GM23338 (cell line): Measurements from ENCODE around the gene PRELID1. TPM values are rescaled to one million over a fixed set of nuclear protein-coding genes. Genes with fewer than 3 reads are reported as not detected.
"Not testable (repeated sequence)": the region's sequence is repeated elsewhere in the genome, so short reads cannot be mapped to it uniquely, and the experiment has no call there.

Experiments used
- ATAC-seq: fragments of 200-7000 bp; cut with Tn5 transposase; 3 replicates; pipeline ENCODE4 v1.9.1; 2020
- DNase-seq: peaks from one replicate; pipeline ENCODE4 v3.0.0-alpha.2; 2015; ENCODE audit warnings: low spot score
- H2AFZ ChIP-seq: fragments of 200-600 bp; sonication (generic); 2 replicates; pipeline ENCODE4 v1.8.0; 2016; ENCODE audit warnings: antibody characterized with exemption, mild to moderate bottlenecking, moderate library complexity
- H3F3A ChIP-seq: fragments of 200-600 bp; sonication (generic); replicated peaks from 2 replicates; pipeline ENCODE4 v1.8.0; 2017; ENCODE audit warnings: antibody characterized with exemption, mixed run types, low read depth
- H3K27ac ChIP-seq: fragments of 200-600 bp; sonication (generic); 2 replicates; pipeline ENCODE4 v1.6.1; 2016; ENCODE audit warnings: low read depth
- H3K27me3 ChIP-seq: fragments of 200-600 bp; sonication (generic); 2 replicates; pipeline ENCODE4 v1.8.0; 2016; ENCODE audit warnings: mild to moderate bottlenecking, mixed run types, moderate library complexity; ENCODE audit not compliant: insufficient read depth
- H3K36me3 ChIP-seq: fragments of 200-600 bp; sonication (generic); 2 replicates; pipeline ENCODE4 v1.8.0; 2016; ENCODE audit warnings: mild to moderate bottlenecking; ENCODE audit not compliant: insufficient read depth
- H3K4me1 ChIP-seq: fragments of 200-600 bp; sonication (generic); 2 replicates; pipeline ENCODE4 v1.8.0; 2016; ENCODE audit warnings: mild to moderate bottlenecking, moderate library complexity; ENCODE audit not compliant: insufficient read depth
- H3K4me2 ChIP-seq: fragments of 200-600 bp; sonication (generic); 2 replicates; pipeline ENCODE4 v1.7.1; 2017; ENCODE audit warnings: mixed run types
- H3K4me3 ChIP-seq: fragments of 200-600 bp; sonication (generic); 2 replicates; pipeline ENCODE4 v1.6.1; 2016; ENCODE audit warnings: mixed run types
- H3K79me2 ChIP-seq: fragments of 200-600 bp; sonication (generic); replicated peaks from 2 replicates; pipeline ENCODE4 v1.8.0; 2017; ENCODE audit warnings: mild to moderate bottlenecking; ENCODE audit not compliant: insufficient read depth
- H3K9me2 ChIP-seq: fragments of 200-600 bp; sonication (generic); 2 replicates; pipeline ENCODE4 v1.8.0; 2017; ENCODE audit not compliant: insufficient read depth
- H4K20me1 ChIP-seq: fragments of 200-600 bp; sonication (generic); replicated peaks from 2 replicates; pipeline ENCODE4 v1.8.0; 2017; ENCODE audit warnings: mild to moderate bottlenecking; ENCODE audit not compliant: insufficient read depth
- H3K27ac Mint-ChIP-seq: 2 replicates; pipeline ENCODE4 v1.8.0; 2020; ENCODE audit warnings: inconsistent platforms, mild to moderate bottlenecking, moderate library complexity, mixed read lengths
- H3K27me3 Mint-ChIP-seq: 3 replicates; pipeline ENCODE4 v1.8.0; 2022; ENCODE audit warnings: low read depth, mild to moderate bottlenecking, moderate library complexity, mixed read lengths, inconsistent platforms; ENCODE audit not compliant: insufficient read depth, poor library complexity
- H3K36me3 Mint-ChIP-seq: 3 replicates; pipeline ENCODE4 v1.8.0; 2021; ENCODE audit warnings: low read depth, mild to moderate bottlenecking, inconsistent platforms, moderate library complexity, mixed read lengths
- H3K4me1 Mint-ChIP-seq: 3 replicates; pipeline ENCODE4 v1.8.0; 2020; ENCODE audit warnings: mild to moderate bottlenecking, inconsistent platforms, mixed read lengths
- H3K4me3 Mint-ChIP-seq: 3 replicates; pipeline ENCODE4 v1.8.0; 2021; ENCODE audit warnings: moderate library complexity, mild to moderate bottlenecking, inconsistent platforms, mixed read lengths
- H3K9me3 Mint-ChIP-seq: 3 replicates; pipeline ENCODE4 v1.8.0; 2020; ENCODE audit warnings: moderate library complexity, mild to moderate bottlenecking, inconsistent platforms, mixed read lengths
- CREB1 ChIP-seq: fragments of 250-450 bp; sonication (Bioruptor Pico); IDR thresholded peaks from 2 replicates; pipeline ENCODE4 v1.5.0; 2020; ENCODE audit warnings: low read depth, mild to moderate bottlenecking, moderate library complexity
- EZH2 ChIP-seq: fragments of 200-600 bp; sonication (generic); IDR thresholded peaks from one replicate; pipeline ENCODE4 v1.8.0; 2017; ENCODE audit warnings: antibody characterized with exemption, mild to moderate bottlenecking, low read depth; ENCODE audit not compliant: unreplicated experiment
- EZH2phosphoT487 ChIP-seq: fragments of 200-600 bp; sonication (generic); IDR thresholded peaks from one replicate; pipeline ENCODE4 v1.8.1; 2018; ENCODE audit warnings: antibody characterized with exemption; ENCODE audit not compliant: unreplicated experiment
- JUNB ChIP-seq: IDR thresholded peaks from one replicate; pipeline ENCODE4 v1.6.1; 2016; ENCODE audit warnings: antibody characterized with exemption; ENCODE audit not compliant: unreplicated experiment
- ZNF331 ChIP-seq: fragments of 250-450 bp; sonication (Bioruptor Pico); IDR thresholded peaks from 2 replicates; pipeline ENCODE4 v1.5.0; 2020; ENCODE audit warnings: low read depth, mild to moderate bottlenecking, moderate library complexity
- ZNF462 ChIP-seq: fragments of 250-450 bp; sonication (Bioruptor Pico); IDR thresholded peaks from 2 replicates; pipeline ENCODE4 v1.5.0; 2020; ENCODE audit warnings: mild to moderate bottlenecking, moderate library complexity
- polyA plus RNA-seq: library from polyadenylated mRNA; unstranded; fragments of >200 nt; fragmentation: Nextera tagmentation; extraction: Ambion mirVana; gene quantifications from 2 replicates; pipeline ENCODE4 v1.2.1, GENCODE V29; 2016
- total RNA-seq: library from RNA; depleted of rRNA; stranded (reverse); fragments of >200 nt; shearing (Covaris generic); gene quantifications from 2 replicates; pipeline ENCODE4 v1.2.3, GENCODE V29; 2014
- TF ChIP-seq, protein P1 (sequence below), 2 experiments: fragments of 200-600 bp in 1 of 2; sonication (generic) in 1 of 2; conservative IDR thresholded peaks; 2 replicates each; pipeline versions ENCODE4 v1.5.1 to v1.6.1; 2016 to 2017; ENCODE audit warnings: antibody characterized with exemption in 2 of 2, low read depth in 2 of 2, mild to moderate bottlenecking in 2 of 2, moderate library complexity in 1 of 2

The PRELID1 gene
- total and polyA plus RNA-seq, 2 experiments from 2014 or later = 328 to 349 TPM

GRCh38 chr5:177304392-177305119, 957 bp downstream of the PRELID1 start (continued):
- TF ChIP-seq ZNF462 (CRISPR knock-in tag) (no peak), EZH2phosphoT487 (no peak), CREB1 (CRISPR knock-in tag) (no peak), JUNB (no peak), EZH2 (no peak), ZNF331 (CRISPR knock-in tag) (no peak)
- TF ChIP-seq, protein P1, sequence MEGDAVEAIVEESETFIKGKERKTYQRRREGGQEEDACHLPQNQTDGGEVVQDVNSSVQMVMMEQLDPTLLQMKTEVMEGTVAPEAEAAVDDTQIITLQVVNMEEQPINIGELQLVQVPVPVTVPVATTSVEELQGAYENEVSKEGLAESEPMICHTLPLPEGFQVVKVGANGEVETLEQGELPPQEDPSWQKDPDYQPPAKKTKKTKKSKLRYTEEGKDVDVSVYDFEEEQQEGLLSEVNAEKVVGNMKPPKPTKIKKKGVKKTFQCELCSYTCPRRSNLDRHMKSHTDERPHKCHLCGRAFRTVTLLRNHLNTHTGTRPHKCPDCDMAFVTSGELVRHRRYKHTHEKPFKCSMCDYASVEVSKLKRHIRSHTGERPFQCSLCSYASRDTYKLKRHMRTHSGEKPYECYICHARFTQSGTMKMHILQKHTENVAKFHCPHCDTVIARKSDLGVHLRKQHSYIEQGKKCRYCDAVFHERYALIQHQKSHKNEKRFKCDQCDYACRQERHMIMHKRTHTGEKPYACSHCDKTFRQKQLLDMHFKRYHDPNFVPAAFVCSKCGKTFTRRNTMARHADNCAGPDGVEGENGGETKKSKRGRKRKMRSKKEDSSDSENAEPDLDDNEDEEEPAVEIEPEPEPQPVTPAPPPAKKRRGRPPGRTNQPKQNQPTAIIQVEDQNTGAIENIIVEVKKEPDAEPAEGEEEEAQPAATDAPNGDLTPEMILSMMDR (conservative IDR thresholded peaks at IDR 0.05; ENCODE audit: low read depth in 2 of 2) = no peak

- not testable (repeated sequence) for ATAC-seq, H3K4me2 ChIP-seq, H3K9me3 Mint-ChIP-seq, H3K27ac ChIP-seq, H3K27ac Mint-ChIP-seq, H3K9me2 ChIP-seq, H3K4me3 ChIP-seq, H3K27me3 ChIP-seq, H2AFZ ChIP-seq, DNase-seq
- Histone ChIP-seq H3K79me2 (peaks cover 21% of the 10 kb centered on the region), H3K4me1 (peaks cover 14% of the 10 kb centered on the region), H3K36me3 (peaks cover 17% of the 10 kb centered on the region), H4K20me1 (peaks cover 27% of the 10 kb centered on the region), H3F3A (peaks cover 31% of the 10 kb centered on the region)
- Mint-ChIP-seq H3K27me3 (peaks cover 22% of the 10 kb centered on the region), H3K4me3 (peak overlapping the region; percentile 38; the same call in 2 of the 3 replicates), H3K36me3 (peaks cover 38% of the 10 kb centered on the region), H3K4me1 (peaks cover 40% of the 10 kb centered on the region)
Observed at GRCh38 chr5:177306103-177306640, 2.6 kb downstream of the PRELID1 start.
